T-helper 9 cell (primary cell): Measurements from ENCODE around the gene TMEM179.
"Not testable (repeated sequence)": the region's sequence is repeated elsewhere in the genome, so short reads cannot be mapped to it uniquely, and the experiment has no call there.

Experiments used
- DNase-seq: peaks from one replicate; pipeline ENCODE4 v3.0.0-alpha.2; 2020
- total RNA-seq, 2 donors: gene quantifications; one replicate each; lab custom pipeline; 2026; lab: John Stamatoyannopoulos, UW

The TMEM179 gene
- 0 to 0.14 reads per million in 2 donors for total RNA-seq

DNA sequence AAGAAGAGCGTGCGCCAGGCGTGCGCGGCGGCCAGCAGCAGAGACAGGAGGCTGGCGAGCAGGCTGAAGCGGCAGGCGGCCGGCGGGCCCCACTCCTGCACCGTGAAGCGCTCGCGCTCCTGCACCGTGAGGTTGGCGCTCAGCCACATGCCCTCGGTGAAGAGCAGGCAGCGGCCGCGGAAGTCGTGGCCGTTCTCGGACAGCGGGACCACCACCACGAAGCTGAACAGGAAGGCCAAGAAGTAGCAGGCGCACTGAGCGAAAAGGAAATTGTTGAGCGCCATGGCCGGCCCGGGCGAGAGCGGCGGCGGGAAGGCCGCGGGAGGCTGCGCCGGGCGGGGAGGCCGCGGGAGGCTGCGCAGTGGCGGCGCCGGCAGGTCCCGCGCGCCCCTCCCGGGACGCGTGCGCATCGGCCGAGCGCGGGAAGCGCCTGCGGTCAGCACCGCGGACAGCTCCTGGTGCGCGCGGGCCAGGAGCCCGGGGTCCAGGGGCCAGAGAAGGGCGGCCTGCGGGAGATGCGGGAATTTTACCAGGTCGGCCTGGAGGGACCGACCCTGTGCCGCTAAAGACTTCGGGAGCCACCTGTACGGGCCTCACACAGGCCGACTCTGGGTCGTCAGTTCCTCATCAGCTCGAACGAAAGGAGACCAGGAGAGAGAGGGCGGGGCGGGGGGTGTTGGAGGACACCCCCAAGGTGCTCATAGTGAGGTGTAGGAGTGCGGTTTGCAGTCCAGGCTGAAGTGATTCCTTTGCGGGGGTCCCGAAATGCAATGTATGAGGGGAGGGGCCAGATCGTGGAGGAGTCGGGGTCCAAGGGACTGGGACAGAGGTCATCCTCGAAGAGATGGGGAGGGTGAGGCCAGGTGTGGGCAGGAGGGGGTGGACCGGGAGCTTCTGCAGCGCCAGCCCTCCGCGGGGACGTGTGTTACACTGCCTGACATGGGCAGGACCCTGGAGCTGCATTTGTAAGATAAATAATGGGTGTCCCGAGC is at the start of gene TMEM179:
TMEM179 (minus strand) TSS at position 315 of the 992 bp plus-strand sequence; CDS start at position 284, 31 bp downstream.
- DNase-seq: no peak

DNA sequence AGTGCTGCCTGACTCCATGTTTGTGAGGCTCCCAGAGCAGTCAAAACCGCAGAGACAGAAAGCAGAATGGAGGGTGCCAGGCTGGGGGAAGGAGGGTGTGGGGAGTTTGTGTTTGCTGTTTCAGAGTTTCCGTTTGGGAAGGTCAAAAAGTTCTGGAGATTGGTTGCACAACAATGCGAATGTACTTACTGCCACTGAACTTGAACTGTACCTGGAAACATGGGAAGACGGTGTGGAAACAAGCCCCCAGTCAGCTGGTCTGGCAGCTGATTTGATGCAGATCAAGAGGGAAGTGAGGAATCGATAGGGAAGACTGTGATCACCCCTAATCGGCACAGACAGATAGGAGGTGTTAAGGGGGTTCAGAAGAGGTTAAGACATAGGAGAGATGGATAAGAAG is 49.5 kb upstream of the TMEM179 start:
- no peak for DNase-seq

DNA sequence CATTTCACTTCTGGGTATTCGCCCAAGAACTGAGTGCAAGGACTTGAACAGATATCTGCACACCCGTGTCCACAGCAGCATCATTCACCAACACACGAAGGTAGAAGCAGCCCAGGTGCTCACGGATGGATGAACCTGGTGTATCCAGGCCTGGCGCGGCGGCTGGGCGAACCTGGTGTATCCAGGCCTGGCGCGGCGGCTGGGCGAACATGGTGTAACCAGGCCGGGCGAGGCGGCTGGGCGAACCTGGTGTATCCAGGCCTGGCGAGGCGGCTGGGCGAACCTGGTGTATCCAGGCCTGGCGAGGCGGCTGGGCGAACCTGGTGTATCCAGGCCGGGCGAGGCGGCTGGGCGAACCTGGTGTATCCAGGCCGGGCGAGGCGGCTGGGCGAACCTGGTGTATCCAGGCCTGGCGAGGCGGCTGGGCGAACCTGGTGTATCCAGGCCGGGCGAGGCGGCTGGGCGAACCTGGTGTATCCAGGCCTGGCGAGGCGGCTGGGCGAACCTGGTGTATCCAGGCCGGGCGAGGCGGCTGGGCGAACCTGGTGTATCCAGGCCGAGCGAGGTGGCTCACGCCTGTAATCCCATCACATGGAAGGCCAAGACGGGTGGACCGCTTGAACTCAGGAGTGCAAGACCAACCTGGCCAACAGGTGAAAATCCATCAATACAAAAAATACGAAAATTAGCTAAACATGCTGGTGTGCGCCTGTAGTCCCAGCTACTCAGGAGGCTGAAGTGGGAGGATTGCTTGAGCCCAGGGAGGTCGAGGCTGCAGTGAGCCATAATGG is 48.8 kb upstream of the TMEM179 start:
- not testable (repeated sequence) for DNase-seq

DNA sequence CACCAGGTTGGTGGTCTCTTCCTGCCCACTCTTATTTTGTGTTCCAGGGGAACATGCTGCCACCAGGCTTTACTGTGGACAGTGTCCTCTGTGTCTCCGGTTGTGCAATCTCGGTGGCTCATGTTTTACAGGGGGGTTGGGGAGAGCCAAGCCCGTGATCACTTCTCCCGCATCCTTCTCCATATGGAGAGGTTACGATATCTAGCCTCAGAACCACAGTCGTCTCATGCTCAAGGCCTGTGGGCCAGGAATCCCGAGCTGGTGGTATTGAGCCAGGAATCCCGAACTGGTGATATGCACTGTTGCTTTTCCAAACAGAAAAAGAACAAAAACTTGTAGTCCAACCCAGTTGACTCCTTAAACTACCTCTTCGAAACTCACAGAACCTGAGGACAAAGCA is 47.8 kb upstream of the TMEM179 start:
- DNase-seq: no peak

DNA sequence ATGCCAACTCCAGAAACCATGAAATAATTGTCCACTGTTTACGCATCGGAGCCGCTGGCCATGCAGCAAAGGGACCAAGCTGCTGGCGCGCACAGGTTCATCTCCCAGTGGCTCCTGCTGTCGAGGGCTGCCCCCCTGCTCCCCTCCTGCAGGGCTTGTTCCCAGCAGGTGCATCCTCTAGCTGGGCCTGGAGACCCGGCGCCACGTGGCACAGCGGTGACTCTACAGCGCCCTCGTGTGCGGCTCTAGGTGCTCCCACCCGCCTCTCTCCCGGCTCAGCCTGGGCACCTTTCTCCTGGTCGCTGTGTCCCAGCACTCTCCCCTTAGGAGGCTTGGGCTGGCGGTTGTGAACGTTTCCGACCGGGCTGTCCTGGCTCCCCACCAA is 47.3 kb upstream of the TMEM179 start:
- DNase-seq: no peak

DNA sequence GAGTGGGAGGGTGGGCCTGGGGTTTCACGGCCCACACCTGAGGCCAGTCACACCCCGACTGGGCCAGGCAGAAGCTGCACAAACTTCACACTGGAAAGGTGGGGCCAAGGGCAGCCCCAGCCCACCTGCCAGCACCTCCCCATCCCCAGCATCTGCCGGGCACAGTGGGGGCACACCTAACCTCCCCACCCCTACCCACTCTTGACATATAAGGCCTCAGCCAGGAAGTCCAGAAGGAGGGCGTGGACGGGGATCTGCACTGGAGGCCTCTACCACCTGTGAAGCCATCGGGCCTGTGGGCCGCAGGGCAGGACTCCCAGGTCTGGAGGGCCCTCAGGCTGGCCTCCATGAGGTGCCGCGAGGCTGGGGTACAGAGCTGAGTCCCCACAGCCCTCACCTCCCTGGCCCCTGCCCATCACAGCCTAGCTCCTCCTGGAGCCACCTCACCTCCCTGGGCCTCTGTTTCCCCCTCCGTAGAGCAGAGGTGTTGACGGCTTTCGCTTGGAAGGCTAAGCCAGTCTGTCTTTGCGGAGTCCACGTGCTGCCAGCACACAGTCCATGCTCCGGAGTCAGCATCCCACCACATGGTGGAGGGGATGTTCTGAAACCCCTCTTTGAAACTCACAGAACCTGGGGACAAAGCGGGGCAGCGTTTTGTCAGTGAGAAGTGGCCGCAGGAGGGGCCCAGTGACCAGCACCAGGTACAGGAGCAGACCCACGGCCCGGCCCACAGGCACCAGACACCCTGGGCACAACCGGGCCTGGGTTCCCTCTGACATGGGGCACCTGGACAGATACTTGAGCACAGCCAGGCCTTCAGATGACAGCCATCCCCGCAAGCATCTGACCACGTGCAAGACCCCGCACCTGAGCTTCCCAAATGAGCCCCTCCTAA is 46.7 kb upstream of the TMEM179 start:
- DNase-seq: no peak

DNA sequence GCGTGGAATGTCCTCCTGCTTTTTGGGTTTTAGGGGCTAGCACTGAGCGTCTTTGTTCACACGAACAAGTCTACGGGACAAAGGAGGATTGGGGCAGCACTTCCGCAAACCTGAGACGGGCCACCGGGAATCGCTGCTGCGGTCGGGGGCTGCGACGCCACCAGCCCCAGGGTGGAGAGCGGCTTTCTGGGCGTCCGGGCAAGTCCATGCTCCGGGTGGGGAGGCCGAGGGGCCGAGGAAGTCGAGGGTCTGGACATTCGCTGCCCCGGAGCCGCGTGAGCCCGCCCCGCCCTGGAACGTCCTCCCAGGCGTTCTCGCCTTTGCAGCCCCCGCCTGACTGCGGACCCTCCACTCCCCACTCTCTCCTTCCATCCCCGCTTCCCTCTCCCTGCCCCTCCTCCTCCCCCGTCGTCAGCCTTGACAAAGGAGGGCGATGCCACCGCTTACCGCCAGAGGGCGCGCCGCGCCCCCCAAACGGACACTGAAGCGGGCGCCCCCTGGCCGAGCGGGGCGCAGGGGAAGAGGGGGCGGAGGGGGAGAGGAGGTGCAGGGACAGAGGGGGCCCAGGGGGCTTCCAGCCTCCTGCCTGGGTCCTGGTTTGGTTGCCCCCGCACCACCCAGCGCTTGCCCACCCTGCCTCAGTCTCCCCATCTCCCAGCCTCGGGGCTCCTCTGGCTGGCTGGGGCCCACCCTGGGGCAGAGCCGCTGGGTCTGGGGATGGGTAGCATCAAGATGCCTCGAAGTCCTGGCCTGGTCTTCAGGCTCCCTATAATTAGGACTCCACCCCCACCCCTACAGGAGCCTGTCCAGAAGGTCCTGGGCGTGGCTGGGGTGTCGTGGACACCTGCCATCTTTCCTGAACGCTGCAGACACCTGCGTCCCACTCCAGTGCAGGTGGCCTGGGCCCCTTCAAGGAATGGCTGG is 45.7 kb upstream of the TMEM179 start:
- DNase-seq: peak; percentile 51

DNA sequence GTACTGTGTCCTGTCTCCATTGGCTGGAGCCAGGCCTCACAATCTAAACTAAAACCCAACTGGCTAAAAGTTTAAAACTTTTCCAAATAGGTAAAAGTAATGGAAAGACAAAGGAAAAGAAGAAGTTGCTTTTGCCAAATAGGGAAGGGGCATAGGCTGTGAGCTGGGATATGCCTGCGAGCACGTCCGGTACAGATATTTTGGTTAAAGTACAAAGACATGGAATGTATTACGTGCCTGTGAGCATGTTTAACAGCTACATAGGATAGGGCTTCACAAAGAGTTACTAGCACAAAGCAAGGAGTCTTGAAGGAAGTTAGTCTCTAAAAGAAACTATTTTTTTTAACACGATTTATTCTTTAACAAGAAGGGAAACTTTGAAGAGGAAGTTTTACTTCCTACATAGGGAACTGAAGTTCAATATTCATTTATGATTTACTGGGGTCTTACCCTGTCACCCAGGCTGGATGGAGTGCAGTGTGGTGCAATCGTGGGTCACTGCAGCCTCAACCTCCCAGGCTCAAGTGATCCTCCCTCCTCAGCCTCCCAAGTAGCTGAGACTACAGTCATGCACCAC is 43.0 kb upstream of the TMEM179 start:
- no peak for DNase-seq

DNA sequence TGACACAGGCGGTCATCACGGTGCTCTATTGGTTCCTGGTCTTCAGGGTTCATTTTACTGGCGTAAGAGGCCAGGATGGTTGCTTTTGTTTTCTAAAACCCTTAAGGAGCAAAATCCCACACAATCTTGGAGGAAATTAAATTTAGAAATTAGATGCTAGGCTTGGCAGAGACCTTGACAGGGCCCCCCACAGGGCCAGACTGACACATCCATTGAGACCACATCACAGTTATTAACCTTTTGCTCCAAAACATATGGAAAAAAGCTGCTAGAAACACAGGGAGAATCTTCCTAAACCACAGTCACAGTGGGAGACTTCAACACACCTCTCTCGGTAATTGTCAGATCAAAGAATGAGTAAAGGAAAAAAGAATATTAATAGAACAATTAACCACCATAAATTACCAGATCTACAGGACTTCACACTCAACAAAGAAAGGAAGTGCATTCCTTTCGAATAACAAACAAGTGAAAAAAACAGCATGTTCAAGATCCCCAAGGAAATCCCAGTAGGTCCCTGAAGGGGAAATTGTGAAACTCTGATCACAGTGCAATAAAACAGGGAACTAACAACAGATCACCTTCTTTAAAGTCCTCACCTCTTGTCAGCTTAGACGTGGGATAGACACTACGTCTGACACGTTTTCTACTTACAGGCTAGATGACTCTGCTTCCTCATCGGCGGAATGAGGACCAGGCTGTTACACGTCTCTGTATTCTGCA is 40.2 kb upstream of the TMEM179 start:
- DNase-seq: no peak

DNA sequence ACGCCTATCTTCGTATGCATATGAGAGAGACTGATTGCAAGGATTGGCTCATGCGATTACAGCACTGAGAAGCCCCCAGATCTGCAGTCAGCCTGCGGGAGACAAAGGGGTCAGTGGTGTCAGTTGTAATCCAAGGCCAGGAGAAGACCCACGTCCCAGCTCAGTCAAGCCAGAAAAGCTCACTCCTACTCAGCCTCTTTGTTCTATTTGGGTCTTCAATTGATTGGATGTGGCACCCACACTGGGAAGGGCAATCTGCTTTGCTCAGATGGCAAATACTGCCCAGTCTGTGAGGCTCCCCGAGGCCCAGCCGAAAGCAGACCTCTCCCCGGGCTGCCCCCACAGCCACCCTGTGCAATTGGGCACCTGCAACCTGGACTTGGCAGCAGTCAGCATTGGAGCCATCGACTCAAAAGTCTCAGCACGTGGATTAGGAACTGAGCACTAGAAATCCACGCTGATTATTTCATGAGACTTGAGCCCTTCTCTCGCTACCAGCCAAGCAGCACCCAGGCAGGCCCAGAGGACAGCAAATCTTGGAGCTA is 39.6 kb upstream of the TMEM179 start:
- no peak for DNase-seq

DNA sequence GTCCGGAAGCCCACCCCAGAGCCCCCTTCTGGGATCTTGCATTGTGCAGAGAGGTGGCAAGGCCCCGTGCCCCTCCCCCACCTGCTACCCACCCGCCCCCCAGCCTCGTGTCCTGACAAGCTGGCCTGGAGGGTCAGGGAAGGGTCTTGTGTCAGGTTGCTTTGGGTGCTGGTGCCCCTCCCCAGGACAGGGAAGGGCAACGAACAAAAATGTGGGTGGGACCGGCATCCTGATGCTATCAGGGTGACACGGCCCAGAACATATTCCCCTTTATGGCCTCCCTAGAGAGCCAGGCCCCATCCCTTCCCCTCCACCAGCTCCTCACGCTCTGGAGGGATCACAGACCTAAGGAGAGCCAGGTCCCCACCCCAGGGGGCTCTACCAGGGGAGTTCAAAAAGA is 38.7 kb upstream of the TMEM179 start:
- DNase-seq: no peak

DNA sequence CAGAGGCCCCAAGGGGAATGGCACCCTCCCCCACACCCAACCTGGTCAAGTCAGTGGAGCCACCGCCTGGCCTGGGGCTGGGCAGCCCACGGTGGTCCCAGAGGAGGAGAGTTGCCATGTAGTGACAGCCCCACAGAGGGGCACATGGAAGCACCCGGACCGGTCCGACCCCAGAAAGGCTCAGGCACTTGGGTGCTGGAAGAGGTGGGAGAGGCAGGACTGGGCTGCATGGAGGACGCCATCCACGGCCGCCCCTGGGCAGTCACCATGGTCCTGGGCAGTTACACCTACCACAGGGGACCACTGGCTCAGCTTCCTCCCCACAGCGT is 37.9 kb upstream of the TMEM179 start:
- no peak for DNase-seq

DNA sequence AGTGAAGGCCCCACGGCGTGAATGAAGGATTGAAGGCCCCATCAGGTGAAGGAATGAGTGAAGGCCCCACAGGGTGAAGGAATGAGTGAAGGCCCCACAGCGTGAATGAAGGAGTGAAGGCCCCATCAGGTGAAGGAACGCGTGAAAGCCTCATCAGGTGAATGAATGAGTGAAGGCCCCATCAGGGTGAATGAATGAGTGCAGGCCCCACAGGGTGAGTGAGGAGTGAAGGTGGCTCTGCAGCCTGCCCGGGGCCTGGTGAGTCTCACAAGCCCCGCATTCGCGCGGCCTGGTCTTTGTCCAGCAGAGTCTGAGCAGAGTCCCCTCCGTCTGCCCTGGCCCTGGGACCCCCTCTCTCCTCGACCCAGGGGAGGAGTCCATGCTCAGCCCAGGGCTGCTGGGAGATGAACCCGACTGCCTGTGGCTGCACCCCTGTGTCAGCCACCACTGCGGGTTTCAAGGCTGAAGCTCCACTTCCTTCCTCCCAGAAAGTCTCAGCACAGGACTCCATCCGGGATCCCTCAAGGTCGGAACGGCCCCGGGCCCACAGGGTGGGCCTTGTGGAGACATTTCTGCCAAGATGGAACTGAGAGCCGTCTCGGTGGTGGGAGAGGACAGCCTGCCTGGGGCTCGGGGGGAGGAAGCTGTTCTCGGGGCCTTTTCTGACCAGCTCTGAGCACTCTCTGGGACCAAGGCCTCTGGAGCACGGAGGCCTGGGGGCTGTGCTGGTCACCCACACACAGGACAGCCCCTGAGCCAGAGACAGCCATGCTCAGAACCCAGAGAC is 37.4 kb upstream of the TMEM179 start:
- DNase-seq: no peak

DNA sequence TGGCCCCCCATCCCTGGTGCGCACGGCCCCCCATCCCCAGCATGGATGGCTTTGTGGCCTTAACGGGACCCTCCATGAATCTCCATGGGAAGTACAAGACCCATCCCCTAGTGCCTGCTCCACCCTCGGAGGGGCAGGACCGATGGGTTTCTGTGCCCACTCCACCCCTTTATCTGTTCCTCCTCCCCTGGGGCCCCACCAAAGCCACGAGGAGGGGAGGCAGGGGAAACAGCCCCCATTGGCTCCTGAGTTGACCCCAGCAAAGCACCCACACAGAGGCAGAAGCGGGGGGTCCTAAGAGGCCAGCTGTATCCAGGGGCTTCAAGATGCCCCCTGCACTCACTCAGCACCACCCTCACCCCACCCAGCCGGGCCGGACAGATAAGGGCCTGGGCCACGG is 36.1 kb upstream of the TMEM179 start:
- no peak for DNase-seq

DNA sequence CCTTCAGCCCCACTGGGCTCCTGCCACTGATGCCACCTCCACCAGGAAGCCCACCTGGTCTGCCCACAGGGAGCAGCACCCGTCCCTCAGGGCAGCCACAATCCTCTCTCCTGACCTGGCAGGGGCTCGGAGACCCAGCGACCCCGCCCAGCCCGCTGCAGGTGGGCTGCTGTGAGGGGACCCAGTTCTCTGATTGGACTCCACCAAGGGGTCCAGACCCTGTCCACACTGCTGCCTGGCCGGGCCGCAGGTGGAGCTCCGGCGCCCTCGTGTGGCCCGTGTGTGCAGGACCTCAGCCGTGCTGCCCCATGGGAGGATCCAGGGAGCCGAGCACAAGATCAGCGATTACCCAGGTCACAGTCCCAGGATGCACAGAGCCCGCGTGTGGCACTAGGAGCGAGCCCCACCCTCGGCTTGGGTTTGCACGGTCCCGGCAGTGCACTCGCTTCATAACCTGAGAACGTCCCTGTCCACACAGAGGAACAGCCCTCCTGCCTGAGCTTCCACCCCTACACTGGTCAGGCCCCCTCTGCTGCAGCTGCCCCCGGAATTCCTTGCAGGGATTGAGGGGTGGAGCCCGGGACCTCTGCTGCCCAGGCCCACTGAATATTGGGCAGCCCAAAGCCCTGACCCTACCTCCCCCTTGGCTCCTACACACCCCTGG is 35.4 kb upstream of the TMEM179 start:
- peak; percentile 16 for DNase-seq

DNA sequence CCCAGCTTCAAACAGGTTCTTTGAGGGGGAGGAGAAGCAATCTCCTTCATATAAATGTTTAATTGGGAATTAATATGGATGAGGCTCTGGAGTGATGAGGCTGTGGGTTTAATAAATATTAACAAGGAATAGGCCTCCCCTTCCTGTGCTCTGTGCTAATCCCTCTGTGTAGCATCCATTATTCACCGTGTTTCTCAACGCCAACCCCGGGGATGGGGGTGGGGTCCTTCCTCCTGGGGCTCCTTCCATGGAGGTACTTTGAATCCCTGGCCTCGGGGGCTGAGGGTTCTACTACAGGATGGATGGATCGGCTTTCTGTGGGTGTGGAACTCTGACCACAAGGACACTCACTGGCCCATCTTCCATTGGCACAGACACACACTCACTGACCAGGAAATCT is 34.9 kb upstream of the TMEM179 start:
- no peak for DNase-seq

DNA sequence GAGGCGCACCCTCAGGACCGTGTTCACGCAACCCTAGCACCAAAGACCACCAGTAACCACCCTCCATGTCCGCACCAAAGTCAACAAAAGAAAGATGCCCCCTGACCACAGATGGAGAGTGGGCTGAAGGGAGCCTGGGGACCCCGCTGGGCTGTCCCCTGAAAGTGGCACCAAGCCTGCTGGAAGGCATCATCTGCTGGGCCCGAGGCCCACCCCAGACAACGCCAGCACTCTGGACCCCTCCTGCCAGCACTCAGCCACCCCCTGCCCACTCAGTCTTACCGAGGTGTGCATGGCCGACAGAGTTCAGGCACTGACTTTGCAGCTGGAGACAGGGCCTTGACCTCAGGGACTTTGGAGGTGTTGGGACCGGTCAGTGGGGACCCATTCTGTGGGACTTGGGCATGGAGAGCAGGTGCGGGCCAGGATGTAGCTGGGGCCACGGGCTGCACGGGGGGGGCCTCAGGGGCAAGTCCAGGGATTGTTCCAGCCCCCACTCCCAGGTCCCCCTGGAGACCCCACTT is 34.4 kb upstream of the TMEM179 start:
- DNase-seq: no peak

DNA sequence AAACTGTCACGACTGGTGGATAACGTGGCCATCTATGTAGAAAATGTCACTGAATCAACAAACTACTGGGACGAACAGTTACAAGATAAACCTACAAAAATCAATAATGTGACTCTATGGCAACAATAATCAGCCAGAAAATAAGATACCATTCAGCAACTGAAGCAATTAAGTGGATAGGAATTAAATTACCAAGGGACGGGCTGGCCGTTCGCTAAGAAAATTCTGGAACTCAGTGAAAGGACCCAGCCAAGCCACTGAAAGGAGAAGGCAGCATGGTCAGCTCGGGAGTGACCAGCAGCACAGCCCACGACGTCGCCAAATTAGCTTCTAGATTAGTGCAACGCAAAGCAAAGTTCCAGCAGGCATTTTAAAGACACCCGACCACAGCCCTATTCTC is 33.6 kb upstream of the TMEM179 start:
- no peak for DNase-seq
